ENCODE measurements around the gene HIVEP2. TPM values are rescaled to one million over a fixed set of nuclear protein-coding genes. Genes with fewer than 3 reads are reported as not detected.

The HIVEP2 gene
- total and polyA plus RNA-seq, 2 donors = 7.6 to 17.0 TPM

- no peak for DNase-seq (ENCODE audit: extremely low spot score)
- H3K4me1 ChIP-seq (ENCODE audit: insufficient read depth) = no peaks in the 10 kb centered on the region
- H3K27ac ChIP-seq (ENCODE audit: low read depth) = no peak overlapping the region
- 82% methylated on average over 5 of the region's 5 CpGs for WGBS
- H3K36me3 ChIP-seq (ENCODE audit: insufficient read depth) = no peaks in the 10 kb centered on the region
- no peak overlapping the region for H3K4me3 ChIP-seq (ENCODE audit: low read depth, low read length)
Observed at GRCh38 chr6:142953373-142954273, 8.6 kb upstream of the HIVEP2 start.

DNA sequence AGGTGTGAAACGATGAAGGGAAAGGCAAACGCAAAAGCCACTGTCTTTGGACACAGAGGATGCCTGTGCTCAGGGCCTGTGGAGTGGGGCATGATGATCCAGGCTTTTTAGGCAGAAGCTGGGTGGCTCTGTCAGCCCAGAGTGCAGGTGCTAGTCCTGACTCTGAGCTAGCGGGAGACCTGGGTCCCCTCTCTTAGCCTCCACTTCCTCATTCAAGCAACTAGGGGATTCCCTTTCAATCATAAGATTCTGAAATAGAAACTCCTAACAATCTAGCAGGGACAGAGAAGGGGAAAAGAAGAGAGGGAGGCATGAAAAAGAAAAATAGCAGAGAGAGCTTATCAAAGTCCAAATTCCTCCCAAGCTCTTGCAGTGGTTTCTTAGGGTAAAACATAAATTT, 7.6 kb upstream of the HIVEP2 start:
- 88% methylated on average over 3 of the region's 3 CpGs for WGBS
- no peaks in the 10 kb centered on the region for H3K36me3 ChIP-seq (ENCODE audit: insufficient read depth)
- no peak overlapping the region for H3K4me3 ChIP-seq (ENCODE audit: low read depth, low read length)
- no peak overlapping the region for H3K27ac ChIP-seq (ENCODE audit: low read depth)
- no peak for DNase-seq (ENCODE audit: extremely low spot score)
- no peaks in the 10 kb centered on the region for H3K4me1 ChIP-seq (ENCODE audit: insufficient read depth)

DNA sequence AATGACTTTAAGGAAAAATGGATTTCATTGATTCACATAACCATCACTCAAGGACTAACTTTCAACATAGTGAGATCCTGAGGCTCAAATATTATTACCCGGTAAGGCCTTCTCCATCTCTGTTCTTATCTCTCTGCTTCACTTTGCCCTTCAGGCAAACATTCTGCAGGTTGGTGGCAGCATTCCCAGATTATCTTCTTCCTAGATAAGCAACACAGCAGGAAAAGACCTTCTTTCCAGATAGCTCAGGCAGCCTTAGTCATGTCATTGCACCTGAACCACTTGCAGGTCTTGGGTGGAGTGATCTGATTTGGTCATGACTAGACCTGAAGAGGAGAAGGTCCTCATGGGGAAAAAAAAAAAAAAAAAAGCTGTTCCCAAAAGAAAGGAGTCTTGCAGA, 5.3 kb upstream of the HIVEP2 start:
- no peaks in the 10 kb centered on the region for H3K4me1 ChIP-seq (ENCODE audit: insufficient read depth)
- WGBS = 70% methylated on average over 1 of the region's 1 CpG
- H3K27ac ChIP-seq (ENCODE audit: low read depth) = no peak overlapping the region
- no peaks in the 10 kb centered on the region for H3K36me3 ChIP-seq (ENCODE audit: insufficient read depth)
- no peak overlapping the region for H3K4me3 ChIP-seq (ENCODE audit: low read depth, low read length)
- DNase-seq (ENCODE audit: extremely low spot score) = no peak

DNA sequence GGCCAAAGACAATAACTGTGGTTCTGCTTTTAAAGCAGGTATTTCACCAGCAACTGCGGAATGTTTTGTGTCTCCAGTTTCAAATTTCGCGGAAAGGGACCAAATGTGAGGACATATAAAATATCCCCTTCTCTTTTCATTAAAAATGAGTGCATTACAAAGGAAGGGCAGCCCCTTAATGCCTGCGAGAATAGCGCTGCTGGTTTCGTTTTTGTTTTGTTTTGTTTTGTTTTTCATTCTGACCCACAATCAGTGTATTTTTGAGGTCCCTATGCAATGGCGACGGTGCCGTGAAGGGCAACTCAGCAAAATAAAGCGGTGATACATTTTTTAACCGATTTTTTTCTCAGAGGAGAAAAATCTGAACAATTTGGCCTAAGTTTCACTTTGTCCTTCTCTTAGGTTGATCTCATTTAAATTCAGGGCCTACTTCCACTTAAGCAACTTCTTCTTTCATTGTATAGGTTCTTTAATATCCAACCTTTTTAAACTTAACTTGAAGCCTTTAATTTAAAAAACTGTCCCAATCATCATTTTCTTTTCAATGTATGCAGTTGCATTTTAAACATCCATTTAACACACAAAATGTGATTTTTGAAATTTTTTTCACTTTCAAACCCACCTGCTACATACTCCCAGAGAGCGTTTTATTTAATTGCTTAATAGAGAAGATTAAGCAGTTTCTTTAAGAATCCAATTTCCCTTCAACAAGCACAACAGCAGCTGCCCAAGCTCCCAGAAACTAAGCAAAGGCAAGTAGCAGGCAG, 2.9 kb upstream of the HIVEP2 start:
- Histone ChIP-seq H3K27ac (ENCODE audit: low read depth) (peak overlapping the region; percentile 91), H3K36me3 (ENCODE audit: insufficient read depth) (no peaks in the 10 kb centered on the region), H3K4me1 (ENCODE audit: insufficient read depth) (no peaks in the 10 kb centered on the region), H3K4me3 (ENCODE audit: low read depth, low read length) (peak overlapping the region; percentile 98)
- DNase-seq (ENCODE audit: extremely low spot score) = no peak
- 39% methylated on average over 12 of the region's 12 CpGs for WGBS

DNA sequence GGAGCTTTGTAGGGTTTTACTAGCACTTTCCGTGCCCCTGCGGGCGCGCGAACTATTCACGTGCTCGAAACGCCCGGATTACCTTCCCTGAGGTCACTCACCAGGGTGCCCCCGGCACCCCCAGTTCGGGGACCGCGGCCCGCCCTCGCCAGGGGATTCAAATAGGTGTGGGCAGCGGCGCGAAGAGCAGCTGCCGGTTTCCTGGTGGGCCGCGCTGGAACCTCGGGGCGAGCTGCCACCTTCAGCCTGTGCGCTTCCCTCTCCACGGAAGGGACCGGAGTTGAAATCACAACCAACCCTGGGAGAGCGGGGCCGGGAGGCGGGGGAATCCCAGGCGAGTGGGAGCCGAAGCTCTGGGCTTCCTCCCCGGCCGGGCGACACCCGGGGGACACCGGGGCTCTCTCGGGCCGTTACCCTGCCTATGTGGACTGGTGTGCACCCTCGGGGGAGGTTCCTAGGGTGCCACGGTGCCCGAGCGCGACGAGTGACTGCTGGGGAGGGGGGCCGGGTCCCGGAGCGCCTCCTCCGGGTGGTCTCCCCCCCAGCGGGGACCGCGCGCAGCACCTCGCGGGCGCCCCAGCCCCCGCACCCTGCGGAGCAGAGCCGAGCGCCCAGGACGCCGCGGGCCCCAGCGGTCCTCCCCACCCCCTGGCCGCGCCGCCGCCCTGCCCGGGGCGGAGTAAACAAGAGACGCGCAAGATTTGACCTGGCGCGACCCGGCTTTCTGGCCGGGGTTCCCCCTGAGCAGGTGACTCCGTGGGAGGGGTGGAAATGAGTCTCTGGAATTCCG, 2.1 kb upstream of the HIVEP2 start:
- under 1% methylated on average over 77 of the region's 77 CpGs for WGBS
- Histone ChIP-seq H3K4me3 (ENCODE audit: low read depth, low read length) (peak overlapping the region; percentile 98), H3K4me1 (ENCODE audit: insufficient read depth) (no peaks in the 10 kb centered on the region), H3K36me3 (ENCODE audit: insufficient read depth) (no peaks in the 10 kb centered on the region), H3K27ac (ENCODE audit: low read depth) (peak overlapping the region; percentile 91)
- no peak for DNase-seq (ENCODE audit: extremely low spot score)

DNA sequence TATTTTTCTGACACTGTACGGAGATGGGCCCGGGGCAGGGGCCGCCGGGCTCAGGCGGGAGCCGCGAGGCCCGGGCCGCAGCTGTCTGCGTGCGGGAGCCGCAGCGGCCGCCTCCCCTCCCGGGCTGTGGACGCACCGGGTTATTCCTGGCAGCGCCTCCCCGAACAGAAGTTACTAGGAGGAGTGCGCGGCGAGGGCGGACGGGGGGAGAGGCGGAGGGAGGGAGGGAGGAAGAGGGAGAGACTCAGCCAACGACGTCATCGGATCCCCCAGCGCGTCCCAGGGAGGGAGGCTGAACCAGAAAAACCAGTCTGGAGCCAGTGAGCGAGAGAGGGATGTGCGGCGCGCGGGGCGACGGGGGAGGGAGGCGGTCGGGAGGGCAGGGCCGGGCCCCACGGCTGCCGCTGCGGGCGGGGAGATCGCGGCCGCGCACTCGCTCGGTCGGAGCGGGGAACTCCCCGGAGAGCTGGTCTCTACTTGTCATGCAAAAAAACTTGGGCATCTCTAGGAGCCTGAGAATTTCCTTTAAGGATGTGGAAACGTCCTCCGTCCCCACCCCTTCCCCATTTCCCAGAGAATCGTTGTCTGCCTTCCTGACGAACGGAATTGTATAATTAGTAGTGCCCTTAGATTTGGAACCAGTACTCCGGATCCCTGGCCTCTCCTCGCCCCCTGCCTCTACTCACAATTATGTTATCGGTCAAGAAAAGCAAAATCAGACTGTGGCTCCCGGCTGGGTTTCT, 1.4 kb upstream of the HIVEP2 start:
- Histone ChIP-seq H3K36me3 (ENCODE audit: insufficient read depth) (no peaks in the 10 kb centered on the region), H3K4me1 (ENCODE audit: insufficient read depth) (no peaks in the 10 kb centered on the region), H3K27ac (ENCODE audit: low read depth) (peak overlapping the region; percentile 99), H3K4me3 (ENCODE audit: low read depth, low read length) (peak overlapping the region; percentile 98)
- DNase-seq (ENCODE audit: extremely low spot score) = peak; percentile 94
- WGBS = under 1% methylated on average over 62 of the region's 62 CpGs

GRCh38 chr6:142945446-142946180, 637 bp upstream of the HIVEP2 start:
- Histone ChIP-seq H3K4me1 (ENCODE audit: insufficient read depth) (no peaks in the 10 kb centered on the region), H3K4me3 (ENCODE audit: low read depth, low read length) (peak overlapping the region; percentile 98), H3K27ac (ENCODE audit: low read depth) (peak overlapping the region; percentile 99), H3K36me3 (ENCODE audit: insufficient read depth) (no peaks in the 10 kb centered on the region)
- DNase-seq (ENCODE audit: extremely low spot score) = no peak
- under 1% methylated on average over 75 of the region's 75 CpGs for WGBS

GRCh38 chr6:142944124-142945048, 590 bp downstream of the HIVEP2 start:
- H3K4me3 ChIP-seq (ENCODE audit: low read depth, low read length) = peak overlapping the region; percentile 98
- DNase-seq (ENCODE audit: extremely low spot score) = peak; percentile 67
- no peaks in the 10 kb centered on the region for H3K36me3 ChIP-seq (ENCODE audit: insufficient read depth)
- peak overlapping the region; percentile 99 for H3K27ac ChIP-seq (ENCODE audit: low read depth)
- no peaks in the 10 kb centered on the region for H3K4me1 ChIP-seq (ENCODE audit: insufficient read depth)
- under 1% methylated on average over 54 of the region's 54 CpGs for WGBS

GRCh38 chr6:142943711-142944123, 1.3 kb downstream of the HIVEP2 start:
- Histone ChIP-seq H3K4me3 (ENCODE audit: low read depth, low read length) (peak overlapping the region; percentile 98), H3K36me3 (ENCODE audit: insufficient read depth) (no peaks in the 10 kb centered on the region), H3K27ac (ENCODE audit: low read depth) (peak overlapping the region; percentile 99), H3K4me1 (ENCODE audit: insufficient read depth) (no peaks in the 10 kb centered on the region)
- no peak for DNase-seq (ENCODE audit: extremely low spot score)
- WGBS = 26% methylated on average over 8 of the region's 8 CpGs

GRCh38 chr6:142942805-142943227, 2.2 kb downstream of the HIVEP2 start:
- WGBS = 62% methylated on average over 3 of the region's 3 CpGs
- no peak for DNase-seq (ENCODE audit: extremely low spot score)
- Histone ChIP-seq H3K36me3 (ENCODE audit: insufficient read depth) (no peaks in the 10 kb centered on the region), H3K4me1 (ENCODE audit: insufficient read depth) (no peaks in the 10 kb centered on the region), H3K4me3 (ENCODE audit: low read depth, low read length) (no peak overlapping the region), H3K27ac (ENCODE audit: low read depth) (no peak overlapping the region)

DNA sequence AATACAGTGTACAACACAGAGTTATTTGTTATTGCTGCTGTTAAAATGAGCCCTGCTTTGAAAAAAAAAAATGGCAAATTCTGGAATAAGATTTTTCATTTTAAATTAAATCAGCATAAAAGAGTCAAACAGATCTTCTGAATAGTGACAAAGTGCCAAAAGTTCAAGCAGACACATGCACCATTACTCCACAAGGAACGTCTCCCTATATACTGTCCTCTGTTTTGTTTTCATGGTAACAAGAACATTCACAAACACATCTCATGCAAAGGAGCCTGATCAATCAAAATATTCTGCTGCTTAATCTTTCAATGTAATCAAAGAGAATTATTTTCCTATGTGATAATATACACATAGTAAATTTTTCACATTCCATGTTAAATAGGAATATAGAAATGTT, 2.7 kb downstream of the HIVEP2 start:
- Histone ChIP-seq H3K36me3 (ENCODE audit: insufficient read depth) (no peaks in the 10 kb centered on the region), H3K4me1 (ENCODE audit: insufficient read depth) (no peaks in the 10 kb centered on the region), H3K27ac (ENCODE audit: low read depth) (no peak overlapping the region), H3K4me3 (ENCODE audit: low read depth, low read length) (no peak overlapping the region)
- 67% methylated on average over 1 of the region's 1 CpG for WGBS
- DNase-seq (ENCODE audit: extremely low spot score) = no peak

All from urinary bladder (tissue), 4 donors.